Adipose tissue (tissue), 3 donors: ENCODE measurements around the gene SORCS2. TPM values are rescaled to one million over a fixed set of nuclear protein-coding genes. Genes with fewer than 3 reads are reported as not detected.

ENCODE experiments used
- H3K27ac ChIP-seq: one replicate; pipeline ENCODE4 v1.5.1; 2013; ENCODE audit warnings: low read depth, low read length
- WGBS, 3 donors: extraction: QIAGEN DNeasy Blood & Tissue Kit; methylation state at CpG; one replicate each; pipeline ENCODE4 v1.1.7; 2013; 5-methylcytosine and 5-hydroxymethylcytosine counted together
- polyA plus RNA-seq, 3 donors: library from polyadenylated mRNA; stranded (reverse); fragments of 200-250 nt; gene quantifications; one replicate each; pipeline ENCODE4 v1.2.3, GENCODE V29; 2013
- donor health status: healthy with polysubstance abuse.
- donor health status: Bipolar disorder and iron deficiency.
- donor health status: healthy.

Gene SORCS2
- polyA plus RNA-seq, 3 donors, result 0.22 to 2.2 (median 0.83) TPM

GRCh38 chr4:7377223-7377865, 185.0 kb downstream of the SORCS2 start:
- WGBS, 3 donors, result 45 to 52% (median 51%) methylated on average over 15 of the region's 15 CpGs
- H3K27ac ChIP-seq, result no peak overlapping the region

GRCh38 chr4:7379186-7379585, 186.8 kb downstream of the SORCS2 start:
- H3K27ac ChIP-seq, result no peak overlapping the region
- 60 to 87% (median 86%) methylated on average over 9 of the region's 9 CpGs for whole genome bisulfite sequencing, 3 donors

DNA sequence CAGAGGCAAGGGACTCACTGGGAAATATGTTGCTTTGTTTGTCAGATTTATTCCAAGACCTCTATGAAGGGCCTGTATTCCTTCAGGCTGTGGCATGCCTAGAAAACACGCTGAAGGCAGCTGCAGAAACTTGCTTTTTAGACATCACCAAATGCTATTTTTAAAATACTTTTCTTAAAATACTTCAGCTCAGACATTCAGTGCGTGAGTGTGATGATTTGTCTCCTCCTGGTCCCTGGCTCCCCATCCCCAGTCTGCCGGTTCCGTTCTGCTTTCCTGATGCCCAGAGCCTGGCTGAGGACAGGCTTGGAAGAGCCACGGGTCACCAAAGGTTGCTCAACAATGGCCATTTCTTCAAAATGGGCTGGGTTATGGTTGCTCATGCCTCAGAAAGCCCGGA, 187.4 kb downstream of the SORCS2 start:
- WGBS, 3 donors, result 74 to 84% (median 76%) methylated on average over 6 of the region's 6 CpGs
- no peak overlapping the region for H3K27ac ChIP-seq

GRCh38 chr4:7381221-7381889, 189.0 kb downstream of the SORCS2 start:
- H3K27ac ChIP-seq, result no peak overlapping the region
- WGBS, 3 donors, result 45 to 57% (median 55%) methylated on average over 9 of the region's 9 CpGs

- no peak overlapping the region for H3K27ac ChIP-seq
- WGBS, 3 donors, result 74 to 87% (median 85%) methylated on average over 9 of the region's 9 CpGs
Observed at GRCh38 chr4:7381890-7382633, 189.7 kb downstream of the SORCS2 start.

- H3K27ac ChIP-seq, result no peak overlapping the region
- WGBS, 3 donors, result 58 to 69% (median 69%) methylated on average over 7 to 8 of the region's 8 CpGs
Observed at GRCh38 chr4:7382634-7383014, 190.3 kb downstream of the SORCS2 start.

- no peak overlapping the region for H3K27ac ChIP-seq
- 80 to 88% (median 87%) methylated on average over 8 of the region's 8 CpGs for WGBS, 3 donors
Observed at GRCh38 chr4:7383266-7383665, 190.9 kb downstream of the SORCS2 start.

- WGBS, 3 donors, result 75 to 81% (median 79%) methylated on average over 28 of the region's 28 CpGs
Observed at GRCh38 chr4:7384003-7384928, 191.9 kb downstream of the SORCS2 start.

GRCh38 chr4:7384929-7385890, 192.9 kb downstream of the SORCS2 start:
- WGBS, 3 donors, result 48 to 59% (median 58%) methylated on average over 12 of the region's 12 CpGs
- no peak overlapping the region for H3K27ac ChIP-seq

More at GRCh38 chr4:7384003-7384928, 191.9 kb downstream of the SORCS2 start:
- H3K27ac ChIP-seq, result no peak overlapping the region

GRCh38 chr4:7387925-7388324, 195.6 kb downstream of the SORCS2 start:
- WGBS, 3 donors, result 71 to 97% (median 90%) methylated on average over 6 of the region's 6 CpGs
- no peak overlapping the region for H3K27ac ChIP-seq

GRCh38 chr4:7388627-7389026, 196.3 kb downstream of the SORCS2 start:
- H3K27ac ChIP-seq, result no peak overlapping the region
- 78 to 90% (median 89%) methylated on average over 13 of the region's 13 CpGs for WGBS, 3 donors

DNA sequence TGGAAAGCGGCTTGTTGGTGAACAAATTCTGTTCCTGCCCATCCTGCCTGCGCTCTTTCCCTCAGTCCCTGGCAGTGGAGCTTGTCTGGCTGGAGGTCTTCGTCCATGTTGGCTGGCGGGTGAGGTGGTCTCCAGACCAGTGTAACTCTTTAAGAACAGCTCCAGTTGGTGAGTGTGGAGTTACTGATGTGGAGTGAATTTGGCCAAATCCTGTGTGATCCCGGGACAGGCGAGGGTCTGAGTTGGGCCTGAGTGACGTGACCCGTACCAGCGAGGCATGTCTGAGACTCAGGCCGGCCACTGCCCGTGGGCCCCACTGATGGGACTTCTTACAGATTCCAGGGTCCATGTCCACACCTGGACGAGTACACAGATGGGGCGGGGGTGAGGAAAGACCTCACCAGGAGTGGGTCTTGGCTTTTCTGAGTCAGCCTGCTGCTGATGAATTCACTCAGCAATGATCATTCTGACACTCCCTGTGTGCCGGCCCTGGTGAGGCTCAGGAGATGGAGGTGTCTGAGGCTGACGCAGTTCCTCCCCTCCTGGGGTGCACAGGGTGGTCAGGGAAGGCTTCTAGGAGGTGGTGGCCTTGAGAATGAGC, 196.9 kb downstream of the SORCS2 start:
- 75 to 90% (median 88%) methylated on average over 15 of the region's 15 CpGs for WGBS, 3 donors
- no peak overlapping the region for H3K27ac ChIP-seq

DNA sequence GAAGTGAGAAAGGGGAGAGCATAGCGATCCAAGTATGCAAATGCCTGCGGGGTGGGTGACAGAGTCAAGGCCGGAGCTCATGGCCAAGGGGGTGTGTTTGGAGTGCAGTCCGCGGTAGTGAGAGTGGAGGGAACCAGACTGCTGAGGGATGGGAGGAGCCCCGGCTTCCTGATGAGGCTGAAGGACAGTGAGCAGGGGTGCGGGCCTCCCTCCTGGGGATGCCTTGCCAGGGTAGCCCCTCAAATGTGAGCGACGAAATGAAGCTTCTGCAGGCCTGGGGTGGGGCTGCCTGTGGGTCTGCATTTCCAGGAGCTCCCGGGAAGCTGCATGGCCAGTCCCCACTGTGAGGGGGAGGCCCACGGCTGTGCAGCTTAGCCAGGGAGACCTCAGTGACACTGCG, 197.4 kb downstream of the SORCS2 start:
- H3K27ac ChIP-seq, result no peak overlapping the region
- WGBS, 3 donors, result 29 to 57% (median 56%) methylated on average over 12 of the region's 12 CpGs

DNA sequence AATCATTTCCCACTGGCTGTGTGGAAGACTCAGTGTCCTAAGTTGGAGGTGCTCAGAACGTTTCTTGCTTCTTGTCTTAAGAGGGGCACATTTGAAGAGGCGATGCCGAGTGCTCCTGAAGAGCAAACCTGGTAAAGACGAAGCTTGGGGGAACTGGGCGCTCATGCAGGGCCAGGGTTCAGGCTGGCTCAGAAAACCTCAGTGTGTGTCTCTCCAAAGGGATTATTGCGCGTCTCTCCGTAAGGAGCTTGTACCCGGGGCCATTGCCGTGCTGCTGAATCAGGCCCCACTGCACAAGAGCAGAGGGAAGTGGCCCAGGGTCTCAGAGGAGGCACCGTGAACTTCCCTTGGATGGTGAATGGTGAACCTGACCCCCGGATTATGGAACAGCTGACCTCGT, 198.0 kb downstream of the SORCS2 start:
- H3K27ac ChIP-seq, result no peak overlapping the region
- 74 to 86% (median 86%) methylated on average over 13 of the region's 13 CpGs for WGBS, 3 donors

DNA sequence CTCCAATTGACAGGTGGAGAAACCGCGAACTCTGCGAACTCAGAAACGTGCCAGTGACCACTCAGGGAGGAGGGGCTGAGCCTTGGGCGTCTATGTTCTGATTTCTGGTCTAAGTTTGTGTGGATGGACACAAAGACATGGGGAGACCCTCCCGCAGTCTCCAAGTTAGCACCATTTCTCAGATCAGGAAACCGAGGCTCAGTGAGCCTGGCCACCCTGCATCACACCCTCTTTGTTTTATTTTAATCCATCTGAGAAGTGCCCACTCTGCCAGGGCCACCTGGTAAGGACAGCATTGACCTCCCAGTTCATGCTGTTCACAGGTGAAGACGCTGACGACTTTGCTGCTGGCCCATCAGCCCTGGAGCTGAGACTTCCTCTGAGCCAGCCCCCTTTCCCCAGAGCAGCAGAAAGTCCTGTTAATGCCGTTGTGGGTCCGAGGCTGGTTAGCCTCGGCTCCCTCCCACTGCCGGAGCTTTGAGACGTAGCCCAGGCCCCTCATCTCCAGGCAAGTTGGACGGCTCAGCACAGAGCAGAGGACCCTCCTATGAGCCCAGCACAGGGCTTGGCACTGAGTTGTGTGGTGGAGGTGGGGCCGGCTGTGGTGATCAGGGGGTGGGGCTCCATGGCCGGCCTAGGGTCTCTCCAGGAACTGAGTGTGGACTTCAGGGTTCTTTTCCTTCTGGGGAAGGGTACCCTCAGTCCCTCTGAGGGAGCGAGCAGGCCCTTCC, 198.7 kb downstream of the SORCS2 start:
- WGBS, 3 donors, result 68 to 81% (median 78%) methylated on average over 18 of the region's 18 CpGs
- no peak overlapping the region for H3K27ac ChIP-seq

DNA sequence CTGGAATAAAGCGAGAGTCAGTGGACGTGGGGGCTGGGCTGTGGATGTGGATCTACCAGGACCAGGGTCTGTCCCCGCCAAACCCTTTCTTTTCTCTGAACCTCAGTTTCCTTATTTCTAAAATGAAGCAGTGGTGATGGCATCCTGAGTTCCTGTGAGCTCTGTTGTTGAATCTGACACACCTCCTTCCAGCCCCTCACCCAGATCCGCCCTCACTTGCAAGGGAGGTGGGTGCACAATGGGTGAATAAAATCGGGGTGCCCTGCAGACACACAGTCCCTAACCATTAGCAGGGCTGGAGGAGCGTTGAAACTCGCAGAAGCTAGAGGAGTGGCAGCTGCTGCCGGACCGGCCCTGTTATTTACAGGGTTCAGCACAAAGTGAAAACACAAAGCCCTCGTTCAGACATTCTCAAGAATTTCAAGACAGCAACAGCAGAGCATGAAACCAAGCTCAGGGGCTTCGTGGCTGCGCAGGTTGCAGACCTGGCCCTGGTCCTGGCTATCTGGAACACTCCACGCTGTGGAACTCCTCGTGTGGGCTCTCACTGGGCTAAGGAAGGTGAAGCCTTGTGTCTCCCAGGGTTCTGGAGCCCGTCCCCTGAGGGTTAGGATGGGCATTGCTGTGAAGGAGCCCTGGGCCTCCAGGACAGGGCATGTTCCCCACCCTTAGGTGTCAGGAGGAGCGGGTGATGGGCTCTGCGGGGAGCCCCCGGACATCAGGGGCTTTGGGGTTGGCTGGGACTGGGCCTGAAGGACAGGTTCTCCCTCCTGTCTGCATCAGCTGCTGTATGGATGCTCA, 199.5 kb downstream of the SORCS2 start:
- 56 to 81% (median 78%) methylated on average over 18 of the region's 18 CpGs for WGBS, 3 donors
- H3K27ac ChIP-seq, result no peak overlapping the region
